C4-2B (cell line): ENCODE results near the gene TSC22D4.

ENCODE experiments used
- ZFX ChIP-seq: fragments of 450-650 bp; IDR thresholded peaks from 2 replicates; pipeline ENCODE4 v1.6.1; 2017
- TF ChIP-seq, protein P1 (sequence below): fragments of 450-650 bp; conservative IDR thresholded peaks from 2 replicates; pipeline ENCODE4 v1.5.1; 2017; ENCODE audit warnings: mild to moderate bottlenecking

DNA sequence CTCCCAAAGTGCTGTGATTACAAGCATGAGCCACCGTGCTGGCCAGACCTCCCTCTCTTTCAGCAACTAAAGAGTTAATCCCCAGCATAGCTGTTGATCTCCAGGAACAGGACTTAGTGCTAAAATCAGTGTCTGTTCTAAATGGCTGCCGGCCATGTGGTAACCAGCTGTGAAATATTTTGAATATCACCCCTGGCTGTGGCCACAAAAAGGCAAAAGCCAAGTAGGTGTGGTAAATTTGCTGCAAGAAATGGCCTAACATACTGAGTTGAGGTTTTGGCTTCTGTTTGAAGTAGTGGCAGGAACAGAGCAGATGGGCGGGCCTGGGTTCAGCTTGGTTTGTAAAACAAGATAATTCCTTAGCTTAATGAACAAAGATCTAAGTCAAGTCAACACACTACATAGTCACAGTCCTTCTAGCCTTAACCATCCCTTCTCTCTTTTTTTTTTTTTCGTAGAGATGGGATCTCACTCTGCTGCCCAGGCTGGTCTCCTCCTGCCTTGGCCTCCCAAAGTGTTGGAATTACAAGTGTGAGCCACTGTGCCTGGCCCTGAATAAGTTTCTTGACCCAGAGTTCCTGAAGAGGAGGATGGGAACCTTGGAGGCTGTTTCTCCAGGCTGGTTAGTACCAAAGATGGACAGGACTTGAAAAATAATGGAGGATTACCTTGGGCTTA is 37.3 kb upstream of the TSC22D4 start:
- TF ChIP-seq, protein P1, sequence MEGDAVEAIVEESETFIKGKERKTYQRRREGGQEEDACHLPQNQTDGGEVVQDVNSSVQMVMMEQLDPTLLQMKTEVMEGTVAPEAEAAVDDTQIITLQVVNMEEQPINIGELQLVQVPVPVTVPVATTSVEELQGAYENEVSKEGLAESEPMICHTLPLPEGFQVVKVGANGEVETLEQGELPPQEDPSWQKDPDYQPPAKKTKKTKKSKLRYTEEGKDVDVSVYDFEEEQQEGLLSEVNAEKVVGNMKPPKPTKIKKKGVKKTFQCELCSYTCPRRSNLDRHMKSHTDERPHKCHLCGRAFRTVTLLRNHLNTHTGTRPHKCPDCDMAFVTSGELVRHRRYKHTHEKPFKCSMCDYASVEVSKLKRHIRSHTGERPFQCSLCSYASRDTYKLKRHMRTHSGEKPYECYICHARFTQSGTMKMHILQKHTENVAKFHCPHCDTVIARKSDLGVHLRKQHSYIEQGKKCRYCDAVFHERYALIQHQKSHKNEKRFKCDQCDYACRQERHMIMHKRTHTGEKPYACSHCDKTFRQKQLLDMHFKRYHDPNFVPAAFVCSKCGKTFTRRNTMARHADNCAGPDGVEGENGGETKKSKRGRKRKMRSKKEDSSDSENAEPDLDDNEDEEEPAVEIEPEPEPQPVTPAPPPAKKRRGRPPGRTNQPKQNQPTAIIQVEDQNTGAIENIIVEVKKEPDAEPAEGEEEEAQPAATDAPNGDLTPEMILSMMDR = no peak
- TF ChIP-seq ZFX = no peak
